Fibroblast of peridontal ligament (primary cell): Measurements from ENCODE around the gene TDP2.

Experiments used
- DNase-seq: peaks from one replicate; pipeline ENCODE4 v3.0.0-alpha.2; 2010; ENCODE audit errors: extremely low read depth

The TDP2 gene

GRCh38 chr6:24666641-24667377 lies at the start of gene TDP2, which contains the start of gene ACOT13:
TDP2 (minus strand) TSS chr6:24666899; CDS start chr6:24666862, 37 bp downstream.
ACOT13 (plus strand) TSS chr6:24667077; CDS start chr6:24667264, 187 bp downstream.
- peak; percentile 97 for DNase-seq

GRCh38 chr6:24710519-24711303 lies 44.0 kb upstream of the TDP2 start:
- DNase-seq, result no peak

GRCh38 chr6:24709014-24709711 lies 42.5 kb upstream of the TDP2 start:
- no peak for DNase-seq

GRCh38 chr6:24708612-24709011 lies 41.9 kb upstream of the TDP2 start:
- no peak for DNase-seq

- no peak for DNase-seq
These were observed 37.8 kb upstream of the TDP2 start for GRCh38 chr6:24704468-24704867.

GRCh38 chr6:24702720-24703282 lies 36.1 kb upstream of the TDP2 start:
- DNase-seq, result no peak

- DNase-seq, result no peak
These were observed 33.0 kb upstream of the TDP2 start for GRCh38 chr6:24699521-24700359.

GRCh38 chr6:24696097-24696496 lies 29.4 kb upstream of the TDP2 start:
- DNase-seq, result no peak

GRCh38 chr6:24695635-24696034 lies 28.9 kb upstream of the TDP2 start:
- peak; percentile 58 for DNase-seq

- DNase-seq, result no peak
These were observed 27.5 kb upstream of the TDP2 start for GRCh38 chr6:24694198-24694597.

GRCh38 chr6:24692848-24693592 lies 26.3 kb upstream of the TDP2 start:
- no peak for DNase-seq

- DNase-seq, result no peak
These were observed 25.7 kb upstream of the TDP2 start for GRCh38 chr6:24692415-24692814.

- DNase-seq, result no peak
These were observed 25.3 kb upstream of the TDP2 start for GRCh38 chr6:24692003-24692402.

GRCh38 chr6:24691550-24691949 lies 24.9 kb upstream of the TDP2 start:
- DNase-seq, result no peak

GRCh38 chr6:24690593-24690992 lies 23.9 kb upstream of the TDP2 start:
- DNase-seq, result no peak

GRCh38 chr6:24689964-24690363 lies 23.3 kb upstream of the TDP2 start:
- peak; percentile 66 for DNase-seq

- DNase-seq, result no peak
These were observed 20.2 kb upstream of the TDP2 start for GRCh38 chr6:24686946-24687345.

GRCh38 chr6:24686408-24686807 lies 19.7 kb upstream of the TDP2 start:
- DNase-seq, result no peak

- DNase-seq, result no peak
These were observed 16.9 kb upstream of the TDP2 start for GRCh38 chr6:24683297-24684296.
